Fibroblast of pulmonary artery (primary cell): ENCODE data around the gene NEURL4.

Experiments used
- DNase-seq: peaks from one replicate; pipeline ENCODE4 v3.0.0-alpha.2; 2010; ENCODE audit warnings: low read depth
- H3K4me3 ChIP-seq: replicated peaks from 2 replicates; pipeline ENCODE4 v1.5.1; 2011; ENCODE audit warnings: low read depth, mild to moderate bottlenecking, control low read depth, low read length, moderate library complexity
- CTCF ChIP-seq: IDR thresholded peaks from 2 replicates; pipeline ENCODE4 v1.5.1; 2011; ENCODE audit warnings: mild to moderate bottlenecking, control low read depth, low read length, inconsistent platforms; ENCODE audit errors: missing control alignments

Gene NEURL4

GRCh38 chr17:7294614-7295153 is 34.5 kb downstream of the NEURL4 start, which contains the start of gene YBX2:
Gene YBX2, minus strand, starts transcription at chr17:7294639. Its CDS starts 139 bp downstream, at chr17:7294500.
- TF ChIP-seq CTCF, result no peak
- no peak within 1 kb of the TSS for H3K4me3 ChIP-seq
- no peak for DNase-seq

GRCh38 chr17:7293816-7294613 is 35.1 kb downstream of the NEURL4 start:
- no peak for DNase-seq
- no peak overlapping the region for H3K4me3 ChIP-seq
- no peak for TF ChIP-seq CTCF

GRCh38 chr17:7293159-7293558 is 36.0 kb downstream of the NEURL4 start:
- no peak overlapping the region for H3K4me3 ChIP-seq
- no peak for TF ChIP-seq CTCF
- DNase-seq, result peak; percentile 57

GRCh38 chr17:7292729-7293128 is 36.4 kb downstream of the NEURL4 start:
- DNase-seq, result no peak
- no peak for TF ChIP-seq CTCF
- H3K4me3 ChIP-seq, result no peak overlapping the region

- H3K4me3 ChIP-seq, result no peak overlapping the region
- DNase-seq, result no peak
- TF ChIP-seq CTCF, result no peak
These were observed 36.9 kb downstream of the NEURL4 start for GRCh38 chr17:7292194-7292593.

GRCh38 chr17:7290685-7291084 is 38.5 kb downstream of the NEURL4 start:
- no peak for DNase-seq
- no peak overlapping the region for H3K4me3 ChIP-seq
- no peak for TF ChIP-seq CTCF
